ENCODE data around the gene HEBP1.
A peak's percentile ranks its signal among the peaks of the same experiment; 100 is the strongest.

The HEBP1 gene

DNA sequence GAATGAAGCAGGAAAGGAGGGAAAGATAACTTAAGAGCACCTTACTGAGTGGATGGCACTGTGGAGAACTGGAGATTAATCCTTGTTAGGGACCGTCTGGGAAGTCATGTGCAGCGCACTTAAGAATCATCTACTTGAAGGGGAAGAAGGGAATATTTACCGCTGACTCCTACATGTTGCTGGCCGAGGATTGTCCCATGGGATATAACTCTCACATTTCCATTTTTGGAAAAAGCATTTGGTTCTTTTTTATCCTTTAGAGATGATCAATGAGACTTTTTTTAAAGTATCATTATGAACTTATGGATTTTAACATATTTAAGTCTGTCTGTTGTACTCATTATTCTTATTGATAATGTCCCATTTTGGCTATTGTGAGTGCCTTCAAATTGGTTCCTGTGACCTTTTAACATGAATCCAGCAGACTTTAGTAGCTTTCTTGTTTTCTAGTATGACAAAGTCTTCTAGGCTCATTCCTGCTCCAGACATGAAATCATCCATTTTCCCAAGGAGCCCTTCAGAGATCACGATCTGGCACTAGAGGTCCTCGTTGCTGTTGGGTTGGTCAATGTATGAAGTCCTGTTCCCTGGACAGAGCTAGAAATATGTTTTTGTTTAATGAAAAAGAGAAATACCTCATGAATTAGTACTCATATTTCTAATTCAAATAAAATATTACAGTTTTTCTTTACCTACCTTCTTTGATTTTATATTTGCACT, 23.9 kb upstream of the HEBP1 start:
- FAIRE-seq, result peak; percentile 48

GRCh38 chr12:13022851-13023271, 22.8 kb upstream of the HEBP1 start:
- no peak for FAIRE-seq

DNA sequence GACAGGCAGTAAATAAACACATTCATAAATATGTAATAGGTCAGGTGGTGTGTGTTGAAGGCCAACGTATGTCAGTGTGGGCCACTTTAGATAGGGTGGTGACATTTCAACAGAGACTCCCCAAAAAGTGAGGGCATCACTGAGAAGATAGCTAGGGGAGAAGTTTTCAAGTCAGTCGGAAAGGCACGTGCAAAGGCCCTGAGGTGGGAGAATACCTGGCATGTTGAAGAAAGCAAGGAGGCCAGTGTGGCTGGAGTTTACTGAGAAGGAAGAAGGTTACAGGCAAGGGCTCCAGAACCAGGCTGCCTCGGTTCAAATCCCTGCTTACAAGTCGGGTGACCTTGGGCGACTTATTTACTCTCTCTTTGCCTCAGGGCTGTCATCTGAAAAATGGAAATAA, 11.0 kb upstream of the HEBP1 start:
- no peak for FAIRE-seq

DNA sequence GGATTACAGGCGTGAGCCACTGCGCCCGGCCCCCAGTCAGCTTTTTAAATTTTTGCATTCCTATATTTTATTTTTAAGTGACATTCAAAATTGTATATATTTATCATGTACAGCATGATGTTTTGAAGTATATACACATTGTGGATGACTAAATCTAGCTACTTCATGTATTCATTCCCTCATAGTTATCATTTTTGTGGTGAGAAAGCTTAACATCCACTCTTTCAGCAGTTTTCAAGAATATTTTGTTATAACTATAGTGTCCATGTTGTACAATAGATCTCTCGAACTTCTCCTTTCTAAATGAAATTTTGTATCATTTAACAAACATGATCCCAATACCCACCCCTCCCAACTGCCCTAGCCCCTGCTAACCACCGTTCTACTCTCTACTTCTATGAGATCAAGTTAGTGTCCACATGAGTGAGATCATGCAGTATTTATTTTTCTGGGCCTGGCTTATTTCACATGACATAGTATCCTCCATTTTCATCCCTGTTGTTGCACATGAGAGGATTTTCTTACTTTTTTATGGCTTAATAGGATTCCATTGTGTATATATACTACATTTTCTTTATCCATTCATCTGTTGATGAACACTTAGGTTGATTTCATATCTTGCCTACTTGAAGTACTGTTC, 8.8 kb upstream of the HEBP1 start:
- no peak for FAIRE-seq

- FAIRE-seq, result no peak
These were observed 7.6 kb upstream of the HEBP1 start for GRCh38 chr12:13007496-13008233.

DNA sequence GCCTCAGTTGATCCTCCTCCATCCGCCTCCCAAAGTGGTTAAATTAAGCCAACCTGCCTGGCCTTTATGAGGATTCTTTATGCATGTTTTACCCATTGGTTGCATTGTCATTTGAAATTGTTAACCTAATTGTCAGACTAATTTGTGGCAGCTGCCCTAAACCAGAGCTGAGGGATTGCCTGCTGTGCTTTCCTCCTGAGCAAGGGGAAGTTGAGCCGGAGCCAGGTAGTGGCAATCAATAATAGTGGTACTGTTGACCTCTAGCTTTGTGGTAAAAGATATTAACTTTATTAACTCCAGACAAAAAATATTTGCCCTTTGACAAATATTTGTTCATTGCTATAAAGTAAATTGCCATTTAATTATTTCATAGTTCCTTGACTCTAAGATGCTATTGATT, 5.6 kb upstream of the HEBP1 start:
- no peak for FAIRE-seq

DNA sequence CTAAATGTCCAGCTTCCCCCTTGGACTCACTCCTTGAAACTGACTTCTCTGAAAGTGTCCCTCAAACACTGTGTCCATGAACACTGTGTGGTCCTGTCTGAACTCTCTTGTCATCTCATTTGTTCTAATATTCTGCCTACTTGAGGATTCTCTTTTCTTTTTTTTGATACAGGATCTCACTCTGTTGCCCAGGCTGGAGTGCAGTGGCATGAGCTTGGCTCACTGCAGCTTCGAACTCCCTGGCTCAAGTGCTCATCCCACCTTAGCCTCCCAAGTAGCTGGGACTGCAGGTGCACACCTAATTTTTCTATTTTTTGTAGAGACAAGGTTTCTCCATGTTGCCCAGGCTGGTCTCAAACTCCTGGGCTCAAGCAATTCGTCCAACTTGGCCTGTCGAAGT, 4.9 kb upstream of the HEBP1 start:
- FAIRE-seq, result no peak

DNA sequence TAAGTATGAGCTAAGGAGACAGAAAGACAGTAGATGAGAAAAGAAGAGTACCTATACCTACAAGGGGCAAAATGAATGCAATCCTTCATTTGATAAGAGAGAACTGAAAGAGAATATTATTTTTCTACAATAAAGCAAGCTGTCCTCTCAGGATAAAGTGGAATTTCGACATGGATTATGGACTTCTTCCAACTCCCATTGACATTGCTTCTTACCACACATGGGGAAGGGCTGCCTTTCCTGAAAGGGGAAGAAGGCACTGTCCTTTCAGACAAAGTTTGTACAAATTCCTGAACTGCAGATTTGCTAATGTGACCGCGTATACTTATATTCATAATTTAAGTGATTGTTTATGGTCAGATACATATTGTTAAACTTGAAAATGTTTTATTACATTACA, 4.3 kb upstream of the HEBP1 start:
- no peak for FAIRE-seq

DNA sequence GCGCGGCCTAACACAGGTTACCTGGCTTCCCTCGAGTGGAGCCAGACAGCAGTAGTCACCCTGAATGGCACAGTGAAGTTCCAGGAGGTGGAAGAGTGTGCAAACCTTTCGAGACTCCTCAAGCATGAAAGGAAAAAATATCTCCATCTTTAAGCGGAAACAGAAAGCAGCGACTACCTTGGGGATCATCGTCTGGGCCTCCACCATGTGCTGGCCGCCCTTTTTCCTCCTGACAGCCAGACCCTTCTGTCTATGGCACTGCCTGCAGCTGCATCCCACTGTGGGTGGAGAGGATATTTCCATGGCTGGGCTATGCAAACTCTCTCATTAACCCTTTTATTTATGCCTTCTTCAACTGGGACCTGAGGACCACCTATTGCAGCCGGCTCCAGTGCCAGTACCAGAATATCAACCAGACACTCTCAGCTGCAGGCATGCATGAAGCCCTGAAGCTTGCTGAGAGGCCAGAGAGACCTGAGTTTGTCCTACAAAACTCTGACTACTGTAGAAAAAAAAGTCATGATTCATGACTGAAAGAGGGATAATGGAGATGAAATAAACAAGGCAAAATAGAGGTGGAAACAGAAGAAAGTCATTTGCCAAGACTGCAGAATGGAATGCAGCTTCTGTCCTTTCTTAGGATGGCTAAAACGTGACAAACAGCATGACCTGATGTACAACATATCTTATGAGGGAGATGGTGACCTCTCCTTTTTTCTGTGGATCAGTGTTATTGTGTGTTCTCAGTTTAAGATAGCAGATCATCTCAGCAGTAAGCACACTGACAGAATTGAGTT, 2.4 kb upstream of the HEBP1 start:
- FAIRE-seq, result no peak

DNA sequence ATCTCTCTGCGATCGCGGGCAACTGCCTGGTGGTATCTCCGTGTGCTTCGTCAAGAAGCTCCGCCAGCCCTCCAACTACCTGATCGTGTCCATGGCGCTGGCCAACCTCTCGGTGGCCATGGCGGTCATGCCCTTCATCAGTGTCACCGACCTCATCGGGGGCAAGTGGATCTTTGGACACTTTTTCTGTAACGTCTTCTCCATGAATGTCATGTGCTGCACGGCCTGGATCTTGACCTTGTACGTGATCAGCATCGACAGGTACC, 1.6 kb upstream of the HEBP1 start:
- no peak for FAIRE-seq

GRCh38 chr12:13000925-13001774, 1.1 kb upstream of the HEBP1 start:
- no peak for FAIRE-seq

DNA sequence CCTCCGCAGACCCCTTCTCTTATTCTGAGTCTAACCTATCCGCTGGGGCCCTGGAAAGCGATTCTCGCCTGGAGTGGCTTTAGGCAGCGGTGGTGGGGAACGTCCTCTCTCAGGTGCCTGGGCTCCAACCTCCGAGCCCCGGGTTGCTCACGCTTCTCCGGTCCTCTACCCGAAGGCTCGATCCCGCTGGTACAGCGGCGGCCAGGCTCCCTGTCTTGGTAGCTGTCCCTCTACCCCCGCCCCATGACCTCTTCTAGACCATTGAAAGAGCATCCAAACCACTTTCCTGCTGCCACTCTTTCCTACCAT, 505 bp upstream of the HEBP1 start:
- FAIRE-seq, result no peak

- no peak for FAIRE-seq
These were observed 650 bp downstream of the HEBP1 start for GRCh38 chr12:12999271-12999958.

DNA sequence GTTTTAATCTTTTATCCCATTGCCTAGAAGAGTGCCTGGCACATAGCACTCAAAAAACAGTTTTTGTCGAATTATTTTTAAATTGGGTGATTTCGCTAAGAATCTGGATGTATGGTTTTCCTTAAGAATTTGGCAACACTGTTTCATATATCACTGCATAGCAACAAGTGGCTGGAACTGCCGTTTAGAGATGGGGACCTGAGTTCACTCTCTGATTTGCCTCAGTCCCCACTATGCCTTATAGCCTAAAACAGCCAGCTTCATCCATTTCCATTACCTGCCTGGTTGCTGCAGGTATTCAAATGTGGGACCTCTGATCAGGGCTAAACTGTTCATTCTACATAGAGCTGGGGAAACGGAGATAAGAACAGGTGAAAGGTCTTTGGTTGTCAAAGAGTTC, 1.8 kb downstream of the HEBP1 start:
- no peak for FAIRE-seq

DNA sequence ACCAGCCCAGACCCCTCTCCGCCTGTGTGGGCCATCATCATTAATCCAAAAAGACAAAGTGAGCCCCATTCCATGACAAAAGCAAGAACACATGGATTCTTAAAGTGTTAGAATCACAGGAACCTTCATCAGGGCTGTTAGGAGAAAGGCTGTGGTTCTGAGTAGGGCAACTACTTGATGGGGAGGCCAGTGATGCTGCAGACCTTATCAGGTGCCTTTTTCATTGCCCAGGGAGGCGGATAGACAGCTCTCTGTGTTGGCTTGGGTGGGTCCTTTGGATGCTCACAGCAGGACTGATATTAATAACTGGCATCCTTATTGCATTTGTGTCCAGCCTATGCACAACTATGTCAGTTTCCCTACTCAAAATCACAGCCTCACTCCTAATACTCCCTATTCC, 2.3 kb downstream of the HEBP1 start:
- no peak for FAIRE-seq

DNA sequence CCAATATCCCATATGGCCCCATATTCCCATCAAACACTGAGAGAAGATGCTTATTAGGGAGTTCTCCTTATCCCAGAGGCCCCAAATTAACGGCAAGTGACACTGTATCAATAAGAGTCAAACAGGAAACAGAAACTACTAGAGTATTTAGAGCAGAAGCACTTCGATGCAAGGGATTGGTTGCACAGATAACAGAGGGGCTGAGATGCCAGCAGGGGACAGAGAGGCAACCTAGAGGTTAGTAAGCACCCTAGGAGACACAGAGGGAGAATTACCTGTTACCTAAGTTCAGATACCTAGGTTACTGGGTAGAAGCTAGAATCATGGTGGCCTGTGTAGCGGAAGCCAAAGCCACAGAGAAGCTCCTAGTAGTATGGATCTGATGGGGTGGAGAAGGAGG, 2.9 kb downstream of the HEBP1 start:
- FAIRE-seq, result no peak

GRCh38 chr12:12996209-12996608, 3.9 kb downstream of the HEBP1 start:
- FAIRE-seq, result no peak

DNA sequence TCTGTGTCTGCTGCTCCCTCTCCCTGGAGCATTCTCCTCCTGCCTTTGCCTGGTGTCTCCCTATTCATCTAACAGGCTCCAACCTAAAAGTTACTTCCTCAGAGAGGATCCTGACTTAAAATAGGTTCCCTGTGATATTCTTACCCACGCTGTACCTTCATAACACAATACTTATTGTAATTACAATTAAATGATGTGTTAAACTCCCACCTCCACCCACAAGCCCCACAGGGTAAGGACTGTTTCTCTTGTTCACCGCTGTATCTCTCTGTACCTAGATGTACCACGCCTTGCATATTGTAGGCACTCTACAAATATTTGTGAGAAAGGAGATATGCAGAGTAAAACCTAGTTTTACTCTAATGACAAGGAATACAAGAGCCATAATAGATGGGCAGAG, 5.0 kb downstream of the HEBP1 start:
- FAIRE-seq, result no peak

DNA sequence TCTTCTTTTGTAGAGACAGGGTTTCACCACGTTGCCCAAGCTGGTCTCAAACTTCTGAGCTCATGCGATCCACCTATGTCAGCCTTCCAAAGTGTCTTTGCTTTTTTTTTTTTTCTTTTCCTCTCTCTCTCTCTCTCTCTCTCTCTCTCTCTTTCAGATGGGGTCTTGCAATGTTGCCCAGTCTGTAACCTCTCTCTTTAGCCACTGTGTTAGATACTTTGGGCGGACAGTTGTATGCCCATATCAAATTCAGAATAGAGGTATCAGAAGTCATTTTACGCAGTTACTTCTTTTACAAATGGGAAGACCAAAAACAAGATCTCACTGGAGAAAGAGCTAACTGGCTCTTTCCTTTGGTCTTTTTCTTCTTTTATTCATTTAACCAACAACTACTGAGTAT, 6.7 kb downstream of the HEBP1 start:
- FAIRE-seq, result no peak

DNA sequence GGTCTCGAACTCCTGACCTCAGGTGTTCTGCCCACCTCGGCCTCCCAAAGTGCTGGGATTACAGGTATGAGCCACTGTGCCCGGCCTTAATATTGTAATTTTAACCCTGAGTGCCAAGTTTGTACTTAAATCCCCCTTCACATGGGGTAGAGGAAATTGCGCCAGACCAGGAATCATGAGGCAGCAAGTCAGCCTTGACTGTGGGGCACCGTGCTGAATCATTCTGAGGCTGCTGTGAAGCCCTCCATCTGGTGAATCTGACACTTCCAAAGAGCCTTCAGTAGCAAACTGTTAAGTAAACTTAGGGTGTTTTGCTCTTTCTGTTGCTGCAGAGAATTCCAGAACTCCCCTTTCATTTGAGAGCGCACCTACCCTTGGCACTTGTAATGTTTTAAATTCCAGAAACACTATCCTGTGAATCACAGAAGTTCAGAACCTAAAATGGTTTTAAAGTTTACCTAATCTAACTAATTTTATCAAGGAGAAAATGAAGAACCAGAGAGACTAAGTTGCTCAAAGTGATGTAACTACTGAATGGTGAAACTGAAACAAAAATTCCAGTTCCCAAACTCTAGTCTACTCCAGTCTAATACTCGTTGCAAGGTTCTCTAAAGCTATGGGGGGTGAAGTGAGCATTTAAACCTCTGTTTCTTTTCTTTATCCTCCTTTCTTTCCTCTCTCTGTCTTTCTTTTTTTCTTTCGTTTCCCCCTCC, 7.5 kb downstream of the HEBP1 start:
- FAIRE-seq, result no peak

GRCh38 chr12:12990700-12991468, 9.2 kb downstream of the HEBP1 start:
- FAIRE-seq, result no peak
